HG02763 (cell line): Measurements from ENCODE around the gene SAMD4A.

Experiments
- ATAC-seq: cut with Tn5 transposase; IDR thresholded peaks from one replicate; pipeline ENCODE4 v1.9.1; 2021; ENCODE audit warnings: mild to moderate bottlenecking, moderate library complexity; ENCODE audit not compliant: unreplicated experiment

The SAMD4A gene

DNA sequence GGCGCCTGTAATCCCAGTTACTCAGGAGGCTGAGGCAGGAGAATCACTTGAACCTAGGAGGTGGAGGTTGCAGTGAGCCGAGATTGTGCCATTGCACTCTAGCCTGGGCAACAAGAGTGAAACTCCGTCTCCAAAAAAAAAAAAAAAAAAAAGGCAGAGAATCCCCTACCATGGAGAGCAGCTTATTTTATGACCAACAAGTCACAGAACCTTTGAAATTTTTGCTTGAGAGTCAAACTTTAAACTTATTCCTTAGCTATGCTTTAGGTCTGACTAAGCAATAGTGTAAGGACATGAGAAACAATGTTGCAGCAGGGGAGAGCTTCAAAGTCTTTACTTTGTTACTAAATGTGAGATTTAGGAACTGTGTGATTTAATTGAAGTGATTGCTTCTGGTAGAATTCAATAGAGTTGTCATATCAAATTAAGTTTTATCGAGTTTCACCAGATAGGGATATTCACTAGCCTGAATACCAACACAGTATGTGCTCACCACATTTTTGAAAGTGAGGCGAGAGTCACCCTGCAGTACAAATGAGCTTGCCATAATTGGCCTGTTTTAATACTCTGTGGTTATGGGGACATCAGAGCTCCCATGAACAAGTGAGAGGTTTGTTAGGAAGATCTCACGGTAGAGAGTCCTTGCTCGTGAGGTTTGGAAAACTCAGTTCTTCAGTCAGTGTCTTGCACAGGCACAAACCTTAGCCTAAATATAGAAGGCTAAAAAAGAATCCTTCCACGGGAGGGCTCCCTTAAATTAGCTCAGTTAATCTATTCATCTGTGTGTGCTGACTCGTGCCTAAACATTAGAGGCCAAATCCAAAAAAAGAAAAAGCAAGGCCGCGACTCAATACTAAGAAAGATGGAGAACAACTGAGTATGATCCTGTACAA, 108.6 kb downstream of the SAMD4A start:
- ATAC-seq: no peak

DNA sequence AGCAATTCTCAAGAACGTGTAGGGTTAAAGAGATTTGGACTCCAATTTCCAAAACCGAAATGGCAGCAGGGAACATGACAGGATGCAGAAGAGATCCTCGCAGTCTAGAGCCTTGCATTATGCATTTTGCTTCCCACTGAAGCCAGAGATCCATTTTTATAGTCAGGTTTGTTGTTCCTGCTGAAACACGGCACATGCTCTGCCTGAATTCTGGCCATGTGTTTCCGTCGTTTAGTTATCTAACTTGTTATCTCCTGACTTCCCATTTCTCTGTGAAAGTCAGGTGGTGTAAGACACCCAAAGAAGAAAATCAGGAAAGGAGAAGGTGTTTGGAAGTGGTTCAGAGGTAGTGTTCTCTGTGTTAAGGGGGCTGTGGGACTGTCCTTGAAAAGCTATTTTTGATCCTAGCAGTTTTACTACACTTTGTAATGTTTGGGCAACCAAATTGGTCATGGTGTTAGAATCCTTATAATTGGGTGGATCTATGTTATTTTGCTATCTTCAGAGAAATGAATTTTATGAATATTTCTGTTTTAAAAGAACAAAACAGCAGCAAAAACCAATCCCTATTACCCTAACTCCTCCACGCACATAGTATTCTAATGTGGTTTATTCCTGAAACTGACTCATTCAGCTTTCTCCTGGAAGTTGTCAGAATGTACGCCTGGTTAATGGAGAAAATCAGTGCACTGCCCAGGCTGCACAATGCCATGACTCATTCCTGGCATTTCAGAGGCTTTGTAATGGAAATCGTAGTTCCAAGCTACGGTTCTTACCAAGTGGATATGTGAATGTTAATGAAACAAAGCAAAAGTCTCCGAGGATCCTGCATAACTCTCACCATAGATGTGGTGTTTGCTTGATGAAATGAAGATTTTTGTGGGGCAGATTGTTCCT, 110.1 kb downstream of the SAMD4A start:
- ATAC-seq: no peak

GRCh38 chr14:54680651-54681050, 113.7 kb downstream of the SAMD4A start:
- ATAC-seq: no peak

- ATAC-seq: no peak
Observed at GRCh38 chr14:54681811-54682261, 114.9 kb downstream of the SAMD4A start.

GRCh38 chr14:54682578-54682977, 115.7 kb downstream of the SAMD4A start:
- no peak for ATAC-seq

GRCh38 chr14:54683882-54684794, 117.2 kb downstream of the SAMD4A start:
- no peak for ATAC-seq

DNA sequence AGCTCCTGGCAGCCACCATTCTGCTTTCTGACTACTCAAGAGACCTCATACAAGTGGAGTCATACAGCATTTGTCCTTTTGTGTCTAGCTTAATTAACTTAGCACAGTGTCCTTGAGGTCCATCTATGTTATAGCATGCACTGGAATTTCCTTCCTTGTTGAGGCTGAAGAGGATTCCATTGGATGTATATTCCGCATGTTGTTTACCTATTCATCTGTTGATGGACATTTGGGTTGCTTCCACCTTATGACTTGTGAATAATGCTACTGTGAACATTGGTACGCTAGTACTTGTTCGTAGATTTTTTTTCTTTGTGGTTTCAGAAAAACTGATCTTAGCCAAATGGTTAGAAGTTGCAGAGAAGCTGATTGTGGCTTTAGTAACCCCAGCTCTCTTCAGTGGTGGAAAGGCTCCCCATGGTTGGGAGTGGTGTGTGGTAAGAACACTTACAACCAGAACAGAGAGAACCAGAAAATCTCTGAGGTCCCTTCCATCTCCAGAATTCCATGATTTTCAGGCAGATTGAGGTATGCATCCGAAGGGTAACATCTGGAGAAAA, 118.4 kb downstream of the SAMD4A start:
- ATAC-seq: no peak

DNA sequence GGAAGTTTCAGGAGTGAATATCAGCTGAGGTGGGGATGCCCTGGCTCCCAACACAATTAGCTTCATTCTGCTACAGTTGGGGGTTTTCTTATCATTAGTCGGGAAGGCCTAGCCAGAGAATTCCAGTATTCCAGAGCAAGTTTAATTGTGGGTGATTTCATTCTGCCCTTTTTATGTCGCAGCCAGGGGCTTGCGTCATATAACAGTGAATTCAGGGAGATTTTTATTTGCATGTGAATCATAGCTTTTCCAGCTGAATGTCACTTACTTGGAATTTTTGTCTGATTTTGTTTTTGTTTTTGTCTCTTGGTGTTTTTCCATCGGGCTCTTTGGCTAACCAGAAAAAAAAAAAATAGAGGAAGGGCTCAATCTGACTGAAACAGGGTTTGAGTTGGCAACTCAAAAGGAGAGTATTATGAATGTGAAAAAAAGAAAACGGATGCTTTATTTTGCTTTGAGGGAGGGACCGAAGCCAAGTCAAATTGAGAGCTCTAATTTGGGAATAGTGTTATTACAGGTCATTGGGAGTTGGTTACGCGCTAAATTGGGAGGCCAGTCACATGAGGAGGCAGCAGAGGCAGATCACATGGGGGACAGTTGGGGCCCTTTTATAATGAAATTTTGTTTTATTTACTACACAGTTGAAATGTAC, 119.4 kb downstream of the SAMD4A start:
- ATAC-seq: no peak

GRCh38 chr14:54686871-54687749, 120.2 kb downstream of the SAMD4A start:
- no peak for ATAC-seq

GRCh38 chr14:54687750-54688119, 120.8 kb downstream of the SAMD4A start:
- ATAC-seq: no peak

GRCh38 chr14:54688229-54688628, 121.3 kb downstream of the SAMD4A start:
- no peak for ATAC-seq

DNA sequence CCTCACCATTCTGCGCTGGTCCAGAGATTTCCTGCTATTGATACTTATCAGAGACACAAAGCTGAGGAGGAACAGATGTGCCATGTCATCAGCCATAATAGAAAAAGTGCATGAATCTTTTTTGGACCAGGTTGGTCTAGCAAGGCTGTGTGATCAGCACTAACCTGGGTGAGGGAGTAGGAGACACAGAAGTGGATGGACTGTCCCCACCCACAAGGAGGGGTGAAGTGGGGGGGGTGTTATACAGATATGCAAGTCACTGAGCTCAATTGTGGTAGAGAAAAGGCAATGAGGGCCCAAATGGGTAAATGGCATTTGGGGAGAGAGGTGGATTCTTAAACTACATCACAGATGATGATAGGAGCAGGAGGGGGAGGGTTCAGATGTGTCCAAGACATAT, 123.0 kb downstream of the SAMD4A start:
- no peak for ATAC-seq

DNA sequence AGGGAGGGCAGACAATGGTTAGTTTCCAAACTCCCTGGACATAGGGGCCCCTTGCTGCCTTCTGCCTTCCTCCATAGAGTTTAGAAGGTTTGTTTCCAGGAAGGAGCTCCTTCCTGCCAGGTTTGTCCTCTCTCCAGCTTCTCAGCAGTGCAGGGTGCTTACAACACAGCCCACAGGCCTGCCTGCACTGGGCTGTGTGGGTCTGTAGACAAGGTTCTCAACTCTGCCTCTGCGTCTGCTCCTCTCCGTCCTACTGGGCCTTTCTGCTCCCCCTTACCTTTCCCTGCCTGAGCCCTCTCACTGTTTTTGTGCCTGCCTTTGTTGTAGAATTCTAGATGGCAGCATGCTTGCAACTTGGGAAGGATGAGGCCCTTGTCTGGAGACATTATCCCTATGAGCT, 124.0 kb downstream of the SAMD4A start:
- ATAC-seq: no peak

DNA sequence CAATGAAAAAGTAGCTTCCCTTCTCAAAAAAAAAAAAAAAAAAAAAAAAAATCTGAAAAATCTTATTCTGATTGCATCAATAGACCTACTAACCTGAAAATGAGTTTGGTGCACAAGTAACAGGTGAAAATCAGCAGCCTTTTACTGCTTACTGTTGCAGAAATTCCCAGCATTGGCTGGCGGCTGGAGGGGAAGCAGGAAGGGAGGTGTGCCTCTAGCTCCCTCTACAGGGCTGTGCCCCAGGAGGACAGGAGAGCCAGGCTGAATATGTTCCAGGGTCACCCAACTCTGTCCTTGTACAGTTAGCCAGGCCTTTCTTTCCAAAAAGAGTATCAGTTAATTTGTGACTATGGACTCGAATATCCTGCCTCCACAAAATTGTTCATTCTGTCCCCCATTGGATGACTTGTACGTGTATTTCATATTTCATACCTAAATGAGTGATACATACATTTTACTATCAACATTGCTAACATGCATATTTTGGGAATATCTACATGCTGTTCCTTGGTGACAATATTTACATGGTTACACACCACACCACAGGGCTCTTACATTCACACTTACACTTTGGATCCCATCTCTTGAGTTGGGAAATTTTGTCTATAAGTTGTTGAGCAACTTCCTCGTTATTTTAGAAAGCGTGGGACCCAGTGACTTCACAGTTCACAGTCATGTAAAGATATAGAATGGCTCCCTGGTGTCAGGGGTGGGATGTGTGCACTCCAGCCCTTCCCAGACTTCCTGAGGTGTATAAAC, 124.8 kb downstream of the SAMD4A start:
- no peak for ATAC-seq

GRCh38 chr14:54692284-54692772, 125.4 kb downstream of the SAMD4A start:
- no peak for ATAC-seq

- ATAC-seq: no peak
Observed at GRCh38 chr14:54693761-54694160, 126.8 kb downstream of the SAMD4A start.

- ATAC-seq: no peak
Observed at GRCh38 chr14:54695196-54695595, 128.3 kb downstream of the SAMD4A start.

GRCh38 chr14:54697001-54697400, 130.1 kb downstream of the SAMD4A start:
- ATAC-seq: no peak
